GM18507 (cell line): ENCODE results near the gene HOXA3.

Experiments used
- DNase-seq: peaks from one replicate; pipeline ENCODE4 v3.0.0; 2011; ENCODE audit warnings: low read depth; ENCODE audit not compliant: insufficient read length; ENCODE audit errors: extremely low spot score
- FAIRE-seq: peaks from 2 replicates; lab custom pipeline; 2011; peaks lifted over from hg19 to GRCh38; lab: Jason Lieb, UNC

HOXA3 gene

GRCh38 chr7:27169658-27170425 lies 17.5 kb upstream of the HOXA3 start:
- DNase-seq (no peak), FAIRE-seq (no peak)

- DNase-seq = no peak
These were observed 16.0 kb upstream of the HOXA3 start for GRCh38 chr7:27168265-27168947.

GRCh38 chr7:27167916-27168264 lies 15.5 kb upstream of the HOXA3 start:
- FAIRE-seq (no peak), DNase-seq (no peak)

More at GRCh38 chr7:27168265-27168947, 16.0 kb upstream of the HOXA3 start:
- no peak for FAIRE-seq

DNA sequence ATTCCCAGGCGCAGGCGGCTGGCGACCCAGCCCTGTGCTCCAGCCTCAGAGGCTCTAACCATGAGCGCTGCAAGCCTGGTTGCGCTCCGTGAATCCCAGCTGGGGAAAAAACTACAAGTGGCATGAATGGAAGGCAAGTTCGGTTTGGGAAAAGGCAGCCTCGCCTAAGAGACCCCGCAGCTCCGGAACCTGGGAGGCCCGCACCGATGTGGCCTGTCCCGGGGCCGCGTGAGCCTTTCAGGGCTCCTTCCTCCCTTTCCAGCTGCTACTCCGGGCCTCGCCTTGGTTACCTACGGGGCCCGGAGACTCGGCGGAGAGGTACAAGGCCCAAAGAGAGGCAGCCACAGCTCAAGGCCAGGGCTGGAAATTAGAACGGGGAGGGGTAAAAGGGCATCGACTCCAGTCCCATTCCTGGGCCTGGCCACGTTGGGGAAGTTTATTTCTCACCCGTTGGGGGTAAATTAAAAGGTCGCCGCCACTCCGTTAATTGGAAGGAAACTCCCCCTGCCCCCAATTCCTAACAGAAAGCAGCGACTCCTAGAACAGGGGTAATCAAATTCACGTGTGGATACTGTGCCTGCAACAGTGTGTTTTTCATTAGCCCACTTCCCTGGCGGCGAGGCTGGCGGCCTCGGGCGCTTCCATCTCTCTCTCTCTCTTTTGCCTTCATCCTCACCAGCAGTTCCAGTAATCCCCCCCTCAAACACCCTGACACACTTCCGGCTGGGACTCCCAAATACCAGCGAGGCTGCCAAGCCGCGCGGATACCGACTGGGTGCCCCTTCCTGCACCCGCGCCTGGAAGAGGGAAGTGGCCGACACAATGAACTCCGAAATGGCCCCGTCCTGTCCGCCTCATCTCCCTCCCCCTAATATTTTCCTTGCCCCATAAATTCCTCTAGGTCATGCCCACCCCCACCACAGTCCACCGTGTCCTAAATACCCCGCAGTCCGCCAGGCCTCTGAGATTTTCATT lies 14.4 kb upstream of the HOXA3 start:
- no peak for FAIRE-seq

GRCh38 chr7:27165996-27166530 lies 13.7 kb upstream of the HOXA3 start:
- no peak for DNase-seq
- no peak for FAIRE-seq

More for the DNA sequence above, 14.4 kb upstream of the HOXA3 start:
- DNase-seq = no peak

GRCh38 chr7:27165089-27165995 lies 13.0 kb upstream of the HOXA3 start, which contains the start of gene HOXA9:
TSS of gene HOXA9 (minus strand) at chr7:27165537. CDS start at chr7:27165457, 80 bp downstream.
- DNase-seq (no peak), FAIRE-seq (no peak)

GRCh38 chr7:27164367-27165088 lies 12.1 kb upstream of the HOXA3 start:
- FAIRE-seq (no peak), DNase-seq (no peak)

DNA sequence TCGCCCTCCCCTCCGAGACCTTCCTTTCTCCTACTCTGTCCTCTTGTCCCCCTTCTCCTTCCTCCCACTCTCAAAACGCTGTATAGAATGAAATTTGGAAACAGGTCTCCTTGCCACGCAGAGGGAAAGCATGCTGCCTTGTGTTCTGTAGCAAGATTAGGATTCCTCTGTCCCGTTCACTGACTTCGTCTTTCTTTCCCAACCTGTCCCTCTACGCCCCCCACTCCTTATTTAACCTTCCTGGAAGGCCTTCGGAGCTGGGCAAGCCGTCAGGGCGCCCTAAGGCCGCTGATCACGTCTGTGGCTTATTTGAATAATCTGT lies 11.6 kb upstream of the HOXA3 start:
- no peak for FAIRE-seq

GRCh38 chr7:27163288-27164044 lies 11.1 kb upstream of the HOXA3 start:
- FAIRE-seq (no peak), DNase-seq (no peak)

More for the DNA sequence above, 11.6 kb upstream of the HOXA3 start:
- no peak for DNase-seq

DNA sequence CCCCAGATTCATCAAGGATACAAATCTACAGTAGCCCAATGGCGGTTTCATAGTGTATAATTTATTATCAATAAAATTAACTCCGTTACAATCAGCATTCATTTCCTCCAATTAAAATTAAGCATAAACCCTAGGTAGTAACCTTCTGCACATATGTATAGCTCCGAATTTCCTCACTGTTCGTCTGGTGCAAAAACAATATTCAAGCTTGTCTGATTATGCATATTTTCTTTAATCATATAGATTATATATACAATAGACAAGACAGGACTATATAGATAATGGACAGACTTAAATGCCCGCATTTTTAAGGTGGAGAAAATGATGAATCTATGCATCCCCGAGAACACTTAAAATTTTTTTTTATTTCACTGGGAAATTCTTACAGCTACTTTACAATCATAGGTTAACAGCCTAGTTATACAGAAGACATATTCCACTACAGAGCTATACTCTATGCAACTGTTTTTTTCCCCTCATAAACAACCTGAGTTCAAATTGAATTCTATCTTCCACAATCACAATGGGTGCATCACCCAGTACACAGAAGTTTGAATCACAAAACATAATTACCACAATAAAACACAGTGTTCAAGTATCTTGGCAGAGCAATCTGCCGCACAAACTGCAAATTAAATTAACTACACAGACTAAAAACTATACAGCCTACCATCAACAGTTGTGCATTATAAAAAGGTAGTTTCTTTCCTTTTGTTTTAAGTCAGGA lies 10.3 kb upstream of the HOXA3 start:
- FAIRE-seq = no peak
- no peak for DNase-seq

GRCh38 chr7:27161721-27162560 lies 9.6 kb upstream of the HOXA3 start:
- FAIRE-seq (no peak), DNase-seq (no peak)

DNA sequence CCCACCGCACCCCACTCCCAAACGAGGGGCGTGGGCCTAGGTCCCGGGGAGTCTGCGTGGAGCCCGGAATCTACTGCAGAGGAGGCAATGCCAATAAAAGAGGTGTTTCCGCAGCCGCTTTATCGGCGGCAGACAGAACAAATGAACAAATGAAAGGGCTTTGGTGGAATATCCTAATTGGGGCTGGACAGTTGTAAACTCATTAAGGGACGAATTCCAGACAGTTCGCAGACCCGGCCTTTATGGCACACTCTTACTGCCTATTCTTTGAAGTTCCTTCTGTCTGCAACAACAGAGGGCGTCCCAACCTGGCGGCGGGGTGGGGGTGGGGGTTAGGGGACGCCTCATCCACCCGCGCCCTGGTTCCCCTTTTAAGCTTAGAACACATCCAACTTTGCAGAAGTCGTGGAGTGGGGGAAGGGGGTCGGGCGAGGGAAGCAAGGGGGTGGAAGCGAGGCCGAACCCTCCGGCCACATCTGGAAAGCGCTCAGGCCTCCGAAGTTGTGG lies 8.9 kb upstream of the HOXA3 start:
- FAIRE-seq (no peak), DNase-seq (no peak)

GRCh38 chr7:27160546-27161213 lies 8.3 kb upstream of the HOXA3 start:
- FAIRE-seq (peak; percentile 87), DNase-seq (peak; percentile 82)

GRCh38 chr7:27160145-27160545 lies 7.8 kb upstream of the HOXA3 start:
- DNase-seq (no peak), FAIRE-seq (no peak)
